T-helper 2 cell treated with Interferon-gamma antibody and Interleukin-4, amounts not matched to agents 100 ng/mL and 5 ng/mL, for 36 hours (primary cell): ENCODE data around the gene NR2C2. TPM values are rescaled to one million over a fixed set of nuclear protein-coding genes. Genes with fewer than 3 reads are reported as not detected.

Source experiments
- intact Hi-C: fragments of 100-400 bp; cut with micrococcal nuclease; formaldehyde crosslinking; loops from one replicate; pipeline ENCODE4 v1.15.1; 2023
- total RNA-seq: library from RNA; stranded (reverse); gene quantifications from 2 replicates; pipeline ENCODE4 v1.2.3, GENCODE V29; 2022

The NR2C2 gene
- total RNA-seq, 1 donor from 2014 or later, result 58.1 TPM

- intact Hi-C loops, result loop anchor here (1.0 to 10.0 kb wide), 7 partner anchors 124 to 1024 kb away; no protein-coding TSS in a partner anchor
These were observed 26.3 kb upstream of the NR2C2 start for GRCh38 chr3:14921034-14921616.

DNA sequence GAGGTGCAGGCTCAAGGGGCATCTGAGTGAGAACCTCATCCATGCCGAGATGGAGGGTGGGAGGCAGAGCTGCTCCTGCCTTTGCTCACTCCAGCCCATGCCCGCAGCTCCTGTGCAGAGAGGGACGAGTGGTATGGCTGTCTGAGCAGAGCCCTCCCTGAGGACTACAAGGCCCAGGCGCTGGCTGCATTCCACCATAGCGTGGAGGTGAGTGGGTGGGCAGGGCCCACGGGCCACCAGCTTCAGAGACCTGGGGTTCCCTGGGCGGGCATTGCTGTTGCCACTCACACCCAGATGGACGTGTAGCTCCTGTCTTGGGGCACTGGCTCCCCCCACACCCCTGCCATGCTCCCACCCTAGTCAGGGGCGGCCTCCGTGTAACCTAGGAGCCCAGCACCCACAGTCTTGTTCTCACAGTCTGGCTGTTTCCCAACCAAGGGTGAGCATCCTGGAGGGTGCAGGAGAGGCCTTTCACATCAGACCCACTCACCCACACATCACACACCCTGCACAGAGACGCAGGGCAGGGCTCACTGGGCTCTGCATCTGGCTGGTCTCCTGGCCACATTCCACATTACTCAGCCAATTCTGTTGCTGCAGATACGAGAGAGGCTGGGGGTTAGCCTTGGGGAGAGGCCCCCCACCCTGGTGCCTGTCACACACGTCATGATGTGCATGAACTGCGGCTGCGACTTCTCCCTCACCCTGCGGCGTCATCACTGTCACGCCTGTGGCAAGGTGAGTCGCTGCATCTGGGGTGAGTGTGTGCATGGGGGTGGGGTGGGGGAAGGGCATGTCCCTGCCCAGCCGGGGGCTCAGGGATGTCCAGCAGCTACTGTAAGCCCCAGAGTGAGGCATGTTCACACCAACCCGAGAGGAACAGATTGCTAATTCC is 25.3 kb upstream of the NR2C2 start:
- intact Hi-C loops, result loop anchor here (1.0 to 10.0 kb wide), 7 partner anchors 123 to 1025 kb away; no protein-coding TSS in a partner anchor

DNA sequence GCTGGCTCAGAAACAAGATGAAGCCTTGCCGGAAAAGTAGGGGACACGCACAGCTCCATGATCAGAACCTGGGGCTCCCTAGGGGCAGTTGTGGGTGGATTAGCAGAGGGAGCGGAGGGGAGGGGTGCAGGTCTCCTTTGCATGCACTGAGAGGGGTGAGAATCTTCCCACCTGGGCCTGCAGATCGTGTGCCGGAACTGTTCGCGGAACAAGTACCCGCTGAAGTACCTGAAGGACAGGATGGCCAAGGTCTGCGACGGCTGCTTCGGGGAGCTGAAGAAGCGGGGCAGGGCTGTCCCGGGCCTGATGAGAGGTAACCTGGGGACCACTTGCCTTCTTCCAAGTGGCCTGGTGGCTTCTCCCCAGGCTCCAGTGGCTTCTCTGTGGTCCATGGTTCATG is 24.5 kb upstream of the NR2C2 start:
- intact Hi-C loops, result loop anchor here (5.0 to 10.0 kb wide), 3 partner anchors 122 to 1026 kb away; no protein-coding TSS in a partner anchor

DNA sequence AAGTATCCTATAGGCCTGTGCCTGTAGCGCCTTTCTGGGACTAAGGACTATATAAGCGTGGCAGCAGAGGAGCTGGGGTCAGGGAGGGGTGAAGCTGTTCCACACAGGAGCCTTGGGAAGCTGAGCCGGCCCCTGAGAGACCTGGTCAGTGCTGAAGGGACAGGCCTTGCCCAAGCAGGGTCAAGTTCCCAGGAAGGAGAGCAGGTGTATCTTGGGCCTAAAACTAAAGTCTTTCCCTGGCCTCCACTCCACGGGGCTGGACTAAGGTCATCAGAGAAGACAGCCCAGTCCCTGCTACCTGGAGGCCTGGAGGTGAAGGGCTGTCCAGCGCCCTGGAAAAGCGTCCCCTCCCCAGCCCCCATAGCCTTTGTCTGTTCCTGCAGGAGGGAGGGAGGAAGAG is 23.9 kb upstream of the NR2C2 start:
- intact Hi-C loops, result loop anchor here (5.0 to 10.0 kb wide), 3 partner anchors 121 to 1026 kb away; no protein-coding TSS in a partner anchor

GRCh38 chr3:14925729-14926591 is 21.4 kb upstream of the NR2C2 start:
- intact Hi-C loops, result loop anchor here (10.0 kb wide), 1 partner anchor 119 kb away; no protein-coding TSS in a partner anchor

DNA sequence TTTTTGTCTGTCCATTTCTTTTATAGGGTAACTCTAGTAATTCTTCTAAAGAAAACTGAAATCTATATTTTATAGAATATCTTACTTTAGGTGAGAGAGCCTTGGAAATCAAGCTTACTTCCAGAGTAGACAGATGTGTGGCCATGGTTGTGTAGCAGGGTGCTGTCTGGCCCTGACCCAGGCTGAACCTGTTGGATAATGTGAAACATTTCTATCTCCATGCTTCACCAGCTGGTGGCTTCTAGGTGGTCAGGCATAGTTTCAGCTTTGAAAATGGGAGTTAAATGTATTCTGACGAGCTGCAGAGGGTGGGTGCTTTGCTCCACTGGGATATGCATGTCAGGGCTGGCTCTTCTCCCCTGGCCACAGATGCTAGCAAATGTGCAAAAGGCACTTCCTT is 20.8 kb upstream of the NR2C2 start:
- intact Hi-C loops, result loop anchor here (10.0 kb wide), 1 partner anchor 118 kb away; no protein-coding TSS in a partner anchor

DNA sequence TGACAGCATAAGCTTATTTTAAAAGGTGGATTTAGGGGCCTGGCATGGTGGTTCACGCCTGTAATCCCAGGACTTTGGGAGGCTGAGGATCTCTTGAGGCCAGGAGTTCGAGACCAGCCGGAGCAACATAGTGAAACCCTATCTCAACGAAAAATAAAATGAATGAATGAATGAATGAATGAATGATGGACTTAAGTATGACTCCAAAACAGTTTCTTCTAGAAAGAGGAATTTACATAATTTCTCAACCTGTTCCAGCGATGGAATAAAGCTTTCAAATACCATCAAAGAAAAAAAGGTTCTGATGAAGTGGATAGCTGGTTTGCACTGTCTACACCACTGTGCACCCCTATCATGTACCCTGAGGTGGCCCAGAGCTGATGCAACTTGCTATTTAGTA is 20.1 kb upstream of the NR2C2 start:
- intact Hi-C loops, result loop anchor here (10.0 kb wide), 1 partner anchor 117 kb away; no protein-coding TSS in a partner anchor

GRCh38 chr3:14929310-14930074 is 17.9 kb upstream of the NR2C2 start:
- intact Hi-C loops, result loop anchor here (10.0 kb wide), 1 partner anchor 115 kb away; no protein-coding TSS in a partner anchor

- intact Hi-C loops, result no loop called here
These were observed 13.5 kb upstream of the NR2C2 start for GRCh38 chr3:14933820-14934425.

DNA sequence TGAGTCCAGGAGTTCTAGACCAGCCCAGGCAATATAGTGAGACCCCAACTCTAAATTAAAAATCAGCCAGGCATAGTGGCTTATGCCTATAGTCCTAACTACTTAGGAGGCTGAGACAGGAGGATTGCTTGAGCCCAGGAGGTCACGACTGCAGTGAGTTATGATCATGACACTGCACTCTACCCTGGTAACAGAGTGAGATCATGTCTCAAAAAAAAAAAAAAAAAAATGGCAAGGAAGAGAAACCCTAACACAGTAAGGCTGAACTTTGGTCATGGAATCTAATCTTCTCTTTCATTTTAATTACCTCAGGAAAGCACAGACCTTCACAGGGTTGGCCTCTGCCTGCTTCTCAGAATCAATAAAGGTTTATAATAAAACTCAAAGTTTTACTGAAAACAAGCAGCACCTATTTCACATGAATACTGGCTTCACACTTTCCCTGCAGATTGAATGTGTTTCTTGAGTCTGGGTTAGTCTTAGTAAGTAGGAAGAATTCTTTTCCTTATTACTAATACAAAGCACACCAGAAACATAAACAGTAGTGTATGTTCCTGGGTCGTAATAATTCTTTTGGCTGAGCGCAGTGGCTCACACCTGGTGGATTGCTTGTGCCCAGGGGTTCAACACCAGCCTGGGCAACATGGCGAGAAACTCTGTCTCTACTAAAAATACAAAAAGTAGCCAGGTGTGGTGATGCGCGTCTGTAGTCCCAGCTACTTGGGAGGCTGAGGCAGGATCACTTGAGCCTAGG is 11.6 kb upstream of the NR2C2 start:
- intact Hi-C loops, result no loop called here

DNA sequence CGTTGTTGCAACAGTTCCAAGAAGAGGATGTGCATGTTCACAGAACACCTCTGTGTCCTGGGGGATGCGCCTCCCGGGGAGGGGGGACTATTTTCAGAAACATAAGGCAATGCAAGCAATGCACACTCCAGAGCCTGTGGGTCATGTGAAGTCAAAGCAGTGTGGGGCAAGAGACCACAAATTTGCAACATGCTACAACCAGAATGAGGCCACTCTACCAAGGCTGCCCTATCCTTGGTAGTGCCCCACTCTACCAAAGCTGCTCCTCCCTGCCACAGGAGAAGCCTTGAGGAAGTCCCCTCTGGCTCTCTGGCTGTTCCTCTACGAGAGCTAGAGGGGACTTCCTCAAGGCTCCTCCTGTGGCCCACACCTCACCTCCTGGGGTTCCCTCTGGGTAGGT is 8.4 kb upstream of the NR2C2 start:
- intact Hi-C loops, result no loop called here

- intact Hi-C loops, result loop anchor here (10.0 kb wide), 1 partner anchor 663 kb away; the partner anchor contains the start of genes BTD and HACL1
These were observed 5.5 kb upstream of the NR2C2 start for GRCh38 chr3:14941871-14942270.

DNA sequence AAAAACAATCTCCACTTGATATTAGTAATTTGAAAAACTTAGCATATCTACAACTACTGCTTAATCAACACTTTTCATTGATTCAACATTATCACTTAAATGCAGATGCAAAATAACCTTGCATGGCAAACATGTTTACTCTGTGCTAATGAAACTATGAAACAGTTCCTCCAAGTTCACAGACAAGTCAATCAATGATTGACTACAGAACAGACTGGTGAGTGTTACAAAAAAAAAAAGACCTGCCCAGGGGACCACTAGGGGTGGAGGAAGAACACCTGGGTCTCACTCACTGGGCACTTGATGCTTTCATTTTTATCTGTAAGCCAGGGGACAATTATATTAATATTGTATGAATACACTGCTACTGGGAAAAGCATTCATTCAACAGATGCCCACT is 4.3 kb upstream of the NR2C2 start:
- intact Hi-C loops, result loop anchor here (10.0 kb wide), 1 partner anchor 662 kb away; the partner anchor contains the start of genes BTD and HACL1

GRCh38 chr3:14946236-14946635 is 1.1 kb upstream of the NR2C2 start:
- intact Hi-C loops, result loop anchor here (2.0 to 10.0 kb wide), 5 partner anchors 386 to 819 kb away; partner anchors contain the start of genes BTD, HACL1, SH3BP5 and SLC6A6

- intact Hi-C loops, result loop anchor here (1.0 to 10.0 kb wide), 6 partner anchors 386 to 819 kb away; partner anchors contain the start of genes BTD, HACL1, LSM3 and SH3BP5
These were observed 664 bp upstream of the NR2C2 start for GRCh38 chr3:14946739-14947099.

- intact Hi-C loops, result loop anchor here (1.0 to 10.0 kb wide), 10 partner anchors 117 to 821 kb away; partner anchors contain the start of genes BTD, CAPN7, CCDC174 and HACL1
These were observed 664 bp downstream of the NR2C2 start for GRCh38 chr3:14947886-14948608.

DNA sequence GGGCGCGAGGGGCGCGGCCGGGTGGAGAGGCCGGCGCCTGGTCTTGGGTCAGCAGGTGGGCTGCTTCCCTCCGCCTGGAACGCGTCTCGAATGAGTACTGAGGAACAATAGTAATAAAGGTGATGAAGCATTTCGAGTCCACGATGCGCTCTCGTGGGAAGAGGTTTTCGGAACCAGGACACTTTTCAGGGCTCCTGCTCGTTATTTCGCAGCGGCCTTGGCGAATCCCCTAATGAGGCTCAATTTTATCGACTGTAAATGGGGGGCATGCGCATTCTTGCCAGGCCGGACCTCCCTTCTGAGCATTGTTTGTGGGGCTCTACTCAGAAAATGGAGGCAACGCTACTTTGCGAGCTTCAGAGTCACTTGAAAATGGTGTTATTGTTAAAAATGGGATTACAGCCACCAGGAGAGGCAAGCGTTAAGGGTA is 1.2 kb downstream of the NR2C2 start:
- intact Hi-C loops, result loop anchor here (1.0 to 10.0 kb wide), 8 partner anchors 116 to 821 kb away; partner anchors contain the start of genes BTD, CAPN7, CCDC174 and HACL1

DNA sequence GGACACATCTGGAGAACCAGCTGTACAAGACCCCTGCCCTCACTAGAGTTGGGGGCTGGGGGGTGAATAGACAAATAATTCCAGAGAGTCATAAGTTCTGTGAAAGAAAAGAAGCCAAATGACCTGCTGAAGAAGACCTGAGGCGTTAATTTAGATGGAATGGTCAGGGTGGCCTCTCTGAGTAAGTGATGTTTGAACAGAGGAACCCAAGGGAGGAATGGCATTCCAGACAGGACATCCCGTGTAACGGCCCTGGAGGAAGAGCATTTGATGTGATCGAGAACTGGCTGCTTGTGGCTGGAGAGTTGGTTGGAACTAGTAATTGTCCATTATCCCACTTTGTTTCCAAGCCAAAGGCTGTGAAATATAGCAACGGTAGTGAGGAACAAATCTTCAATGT is 1.7 kb downstream of the NR2C2 start:
- intact Hi-C loops, result loop anchor here (2.0 to 10.0 kb wide), 6 partner anchors 116 to 822 kb away; partner anchors contain the start of genes BTD, CAPN7, HACL1 and MRPS25
